ENCODE measurements around the gene CCDC8. TPM values are rescaled to one million over a fixed set of nuclear protein-coding genes. Genes with fewer than 3 reads are reported as not detected.

Gene CCDC8
- total RNA-seq, 1 donor from 2014 or later, result 13.3 TPM

- no peak for TF ChIP-seq CTCF (IDR thresholded peaks at IDR 0.05; ENCODE audit: unreplicated experiment)
- DNase-seq (ENCODE audit: low spot score), result no peak
- no peaks in the 10 kb centered on the region for H3K9me3 Mint-ChIP-seq (ENCODE audit: unreplicated experiment)
- H3K4me3 Mint-ChIP-seq (ENCODE audit: unreplicated experiment), result no peak overlapping the region
- H3K27ac Mint-ChIP-seq (ENCODE audit: unreplicated experiment), result no peak overlapping the region
- H3K27me3 Mint-ChIP-seq (ENCODE audit: unreplicated experiment), result peaks cover 4% of the 10 kb centered on the region
- peaks cover 7% of the 10 kb centered on the region for H3K36me3 Mint-ChIP-seq (ENCODE audit: low read depth, unreplicated experiment)
- peaks cover 6% of the 10 kb centered on the region for H3K4me1 Mint-ChIP-seq (ENCODE audit: unreplicated experiment)
Observed at GRCh38 chr19:46450737-46451136, 37.4 kb upstream of the CCDC8 start.

- peaks cover 6% of the 10 kb centered on the region for H3K4me1 Mint-ChIP-seq (ENCODE audit: unreplicated experiment)
- DNase-seq (ENCODE audit: low spot score), result no peak
- H3K27me3 Mint-ChIP-seq (ENCODE audit: unreplicated experiment), result peaks cover 4% of the 10 kb centered on the region
- no peak overlapping the region for H3K27ac Mint-ChIP-seq (ENCODE audit: unreplicated experiment)
- no peak for TF ChIP-seq CTCF (IDR thresholded peaks at IDR 0.05; ENCODE audit: unreplicated experiment)
- H3K9me3 Mint-ChIP-seq (ENCODE audit: unreplicated experiment), result no peaks in the 10 kb centered on the region
- H3K4me3 Mint-ChIP-seq (ENCODE audit: unreplicated experiment), result no peak overlapping the region
- peaks cover 7% of the 10 kb centered on the region for H3K36me3 Mint-ChIP-seq (ENCODE audit: low read depth, unreplicated experiment)
Observed at GRCh38 chr19:46449228-46449627, 35.9 kb upstream of the CCDC8 start.

- H3K9me3 Mint-ChIP-seq (ENCODE audit: unreplicated experiment), result no peaks in the 10 kb centered on the region
- peaks cover 4% of the 10 kb centered on the region for H3K27me3 Mint-ChIP-seq (ENCODE audit: unreplicated experiment)
- no peak overlapping the region for H3K27ac Mint-ChIP-seq (ENCODE audit: unreplicated experiment)
Observed at GRCh38 chr19:46448601-46449000, 35.2 kb upstream of the CCDC8 start.

GRCh38 chr19:46447824-46448223 is 34.5 kb upstream of the CCDC8 start:
- peak overlapping the region; percentile 88 for H3K27ac Mint-ChIP-seq (ENCODE audit: unreplicated experiment)
- no peak overlapping the region for H3K4me3 Mint-ChIP-seq (ENCODE audit: unreplicated experiment)
- no peak for DNase-seq (ENCODE audit: low spot score)
- H3K4me1 Mint-ChIP-seq (ENCODE audit: unreplicated experiment), result peaks cover 8% of the 10 kb centered on the region
- peaks cover 7% of the 10 kb centered on the region for H3K36me3 Mint-ChIP-seq (ENCODE audit: low read depth, unreplicated experiment)
- H3K9me3 Mint-ChIP-seq (ENCODE audit: unreplicated experiment), result no peaks in the 10 kb centered on the region
- H3K27me3 Mint-ChIP-seq (ENCODE audit: unreplicated experiment), result peaks cover 4% of the 10 kb centered on the region
- no peak for TF ChIP-seq CTCF (IDR thresholded peaks at IDR 0.05; ENCODE audit: unreplicated experiment)

More at GRCh38 chr19:46448601-46449000, 35.2 kb upstream of the CCDC8 start:
- no peak for DNase-seq (ENCODE audit: low spot score)
- Mint-ChIP-seq H3K36me3 (ENCODE audit: low read depth, unreplicated experiment) (peaks cover 7% of the 10 kb centered on the region), H3K4me3 (ENCODE audit: unreplicated experiment) (no peak overlapping the region), H3K4me1 (ENCODE audit: unreplicated experiment) (peaks cover 6% of the 10 kb centered on the region)
- TF ChIP-seq CTCF (IDR thresholded peaks at IDR 0.05; ENCODE audit: unreplicated experiment), result no peak

DNA sequence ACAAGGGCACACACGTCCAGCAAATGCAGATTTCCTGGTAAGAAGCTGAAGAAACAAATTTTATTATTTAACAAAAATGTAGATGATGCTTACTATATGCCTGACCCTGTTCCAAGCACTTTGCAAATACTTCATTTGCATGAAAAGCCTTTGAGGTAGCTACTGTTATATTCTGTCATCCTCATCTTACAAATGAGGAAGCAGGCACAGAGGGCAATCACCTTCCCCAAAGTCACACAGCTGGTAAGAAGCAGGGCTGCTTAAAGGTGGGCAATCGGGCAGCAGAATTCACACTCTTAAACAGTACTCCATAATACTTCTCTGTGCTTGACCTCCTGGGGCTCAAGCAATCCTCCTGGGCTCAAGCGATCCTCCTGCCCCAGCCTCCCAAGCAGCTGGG is 33.6 kb upstream of the CCDC8 start:
- no peak overlapping the region for H3K27ac Mint-ChIP-seq (ENCODE audit: unreplicated experiment)
- H3K9me3 Mint-ChIP-seq (ENCODE audit: unreplicated experiment), result no peaks in the 10 kb centered on the region
- no peak overlapping the region for H3K4me3 Mint-ChIP-seq (ENCODE audit: unreplicated experiment)
- peaks cover 4% of the 10 kb centered on the region for H3K27me3 Mint-ChIP-seq (ENCODE audit: unreplicated experiment)
- TF ChIP-seq CTCF (IDR thresholded peaks at IDR 0.05; ENCODE audit: unreplicated experiment), result no peak
- peaks cover 8% of the 10 kb centered on the region for H3K4me1 Mint-ChIP-seq (ENCODE audit: unreplicated experiment)
- no peak for DNase-seq (ENCODE audit: low spot score)
- H3K36me3 Mint-ChIP-seq (ENCODE audit: low read depth, unreplicated experiment), result peaks cover 7% of the 10 kb centered on the region
